ENCODE measurements around the gene BCL11B. TPM values are rescaled to one million over a fixed set of nuclear protein-coding genes. Genes with fewer than 3 reads are reported as not detected.

BCL11B gene
- total RNA-seq, 6 experiments from 2014 or later, result 0.06 to 0.14 (median 0.10) TPM; not detected in 2

DNA sequence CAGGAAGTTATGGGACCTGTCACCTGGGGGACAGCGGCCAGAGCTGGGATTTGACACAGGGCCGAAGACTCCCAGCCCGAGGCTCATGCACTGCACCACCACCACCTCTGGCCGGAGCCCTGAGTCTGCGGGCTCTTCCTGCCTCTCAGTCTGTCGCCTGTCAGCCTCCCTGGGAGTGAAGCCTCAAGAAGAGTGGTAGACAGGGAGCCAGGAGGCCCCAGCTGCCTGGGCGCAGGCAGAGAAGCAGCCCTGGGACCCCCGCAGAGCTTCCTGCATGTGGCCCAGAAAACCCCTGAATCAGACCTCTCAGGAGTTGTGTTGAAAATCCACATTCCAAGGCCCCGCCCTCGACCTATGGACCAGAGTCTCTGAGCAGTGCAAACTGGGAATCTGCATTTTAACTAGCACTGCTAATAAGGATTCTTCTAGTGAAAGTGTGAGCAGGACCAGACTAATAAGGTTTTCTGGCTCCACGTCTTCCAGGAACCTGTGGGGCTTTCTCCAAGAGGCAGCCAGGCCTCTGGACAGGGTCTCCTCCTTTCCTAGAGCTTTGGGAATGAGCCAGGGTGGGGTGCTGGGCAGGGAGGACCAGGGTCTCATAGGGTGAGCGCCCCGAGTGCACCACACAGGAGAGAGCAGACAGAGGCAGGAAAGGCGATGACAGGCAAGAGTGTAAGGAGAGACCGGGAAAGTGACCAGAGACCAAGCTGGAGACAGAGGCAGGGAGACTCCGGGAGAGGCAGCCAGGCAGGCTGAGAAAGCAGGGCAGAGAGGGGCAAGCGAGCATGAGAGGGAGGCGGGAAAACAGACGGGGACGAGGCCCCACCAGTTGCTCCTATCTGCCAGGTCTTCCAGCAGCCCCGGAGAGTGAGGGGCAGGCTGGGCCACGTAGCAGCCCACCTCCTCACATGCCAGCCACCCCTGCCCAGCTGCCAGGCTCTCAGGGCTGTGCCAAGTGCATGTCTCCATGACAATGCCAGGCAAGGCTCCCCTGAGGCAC, 112.4 kb downstream of the BCL11B start:
- no peaks in the 10 kb centered on the region for H3K4me1 Mint-ChIP-seq (ENCODE audit: low read depth)
- TF ChIP-seq, protein P1, sequence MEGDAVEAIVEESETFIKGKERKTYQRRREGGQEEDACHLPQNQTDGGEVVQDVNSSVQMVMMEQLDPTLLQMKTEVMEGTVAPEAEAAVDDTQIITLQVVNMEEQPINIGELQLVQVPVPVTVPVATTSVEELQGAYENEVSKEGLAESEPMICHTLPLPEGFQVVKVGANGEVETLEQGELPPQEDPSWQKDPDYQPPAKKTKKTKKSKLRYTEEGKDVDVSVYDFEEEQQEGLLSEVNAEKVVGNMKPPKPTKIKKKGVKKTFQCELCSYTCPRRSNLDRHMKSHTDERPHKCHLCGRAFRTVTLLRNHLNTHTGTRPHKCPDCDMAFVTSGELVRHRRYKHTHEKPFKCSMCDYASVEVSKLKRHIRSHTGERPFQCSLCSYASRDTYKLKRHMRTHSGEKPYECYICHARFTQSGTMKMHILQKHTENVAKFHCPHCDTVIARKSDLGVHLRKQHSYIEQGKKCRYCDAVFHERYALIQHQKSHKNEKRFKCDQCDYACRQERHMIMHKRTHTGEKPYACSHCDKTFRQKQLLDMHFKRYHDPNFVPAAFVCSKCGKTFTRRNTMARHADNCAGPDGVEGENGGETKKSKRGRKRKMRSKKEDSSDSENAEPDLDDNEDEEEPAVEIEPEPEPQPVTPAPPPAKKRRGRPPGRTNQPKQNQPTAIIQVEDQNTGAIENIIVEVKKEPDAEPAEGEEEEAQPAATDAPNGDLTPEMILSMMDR (IDR thresholded peaks at IDR 0.05), result no peak
- H3K4me3 Mint-ChIP-seq, result no peak overlapping the region
- H3K27me3 Mint-ChIP-seq (ENCODE audit: insufficient read depth), result peaks cover 3% of the 10 kb centered on the region; the same call in 1 of the 2 replicates
- H3K9me3 Mint-ChIP-seq, result peaks cover 12% of the 10 kb centered on the region
- H3K27ac Mint-ChIP-seq, result no peak overlapping the region
- DNase-seq, result no peak
- H3K36me3 Mint-ChIP-seq (ENCODE audit: low read depth), result no peaks in the 10 kb centered on the region

DNA sequence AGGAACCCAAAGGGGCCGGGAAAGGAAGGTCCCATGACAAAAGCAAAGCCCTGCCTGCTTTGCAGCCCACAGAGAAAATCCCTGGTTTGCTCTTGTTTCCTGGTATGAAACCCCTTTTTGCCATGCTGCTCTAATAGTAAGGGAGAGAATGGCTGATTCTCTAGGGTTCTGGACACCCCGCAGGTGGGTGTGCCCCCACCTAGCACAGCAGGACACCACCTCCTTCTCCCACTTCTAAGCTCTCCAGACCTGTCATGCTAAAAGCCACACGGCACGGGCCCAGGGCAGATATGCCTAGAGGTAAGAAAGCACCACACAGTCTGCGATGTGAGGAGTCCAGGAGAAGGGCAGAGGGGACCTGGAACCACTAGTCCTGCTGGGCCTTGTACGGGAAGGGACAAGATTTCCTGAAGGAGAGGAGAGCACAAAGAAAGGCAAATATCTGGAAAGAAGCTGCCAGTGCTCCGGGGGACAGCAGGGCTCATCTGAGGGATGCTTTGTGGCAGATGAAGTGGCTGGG, 113.3 kb downstream of the BCL11B start:
- no peak for DNase-seq
- Mint-ChIP-seq H3K36me3 (ENCODE audit: low read depth) (no peaks in the 10 kb centered on the region), H3K27me3 (ENCODE audit: insufficient read depth) (peaks cover 3% of the 10 kb centered on the region; the same call in 1 of the 2 replicates), H3K27ac (no peak overlapping the region), H3K4me1 (ENCODE audit: low read depth) (no peaks in the 10 kb centered on the region), H3K9me3 (peaks cover 16% of the 10 kb centered on the region), H3K4me3 (no peak overlapping the region)
- TF ChIP-seq, protein P1 (IDR thresholded peaks at IDR 0.05), result no peak

DNA sequence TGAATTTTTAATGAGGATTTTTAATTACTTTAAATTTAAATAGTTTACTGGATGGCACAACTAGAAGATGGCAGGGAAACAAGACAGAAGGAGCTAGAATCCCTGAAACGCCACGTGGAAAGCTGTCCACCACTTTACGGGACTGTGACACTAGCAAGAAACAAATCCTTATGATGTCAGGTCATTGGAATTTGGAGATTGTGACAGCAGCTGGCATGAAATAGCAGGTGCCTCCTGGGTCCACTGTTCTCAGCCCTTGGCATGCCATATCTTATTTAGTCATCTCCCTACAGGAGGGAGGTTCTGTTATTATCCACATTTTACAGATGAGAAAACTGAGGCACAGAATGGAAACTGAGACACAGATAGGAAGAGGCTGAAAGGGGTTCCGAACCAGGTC, 113.8 kb downstream of the BCL11B start:
- no peak overlapping the region for H3K27ac Mint-ChIP-seq
- no peaks in the 10 kb centered on the region for H3K4me1 Mint-ChIP-seq (ENCODE audit: low read depth)
- H3K4me3 Mint-ChIP-seq, result no peak overlapping the region
- peaks cover 11% of the 10 kb centered on the region for H3K9me3 Mint-ChIP-seq
- no peaks in the 10 kb centered on the region for H3K27me3 Mint-ChIP-seq (ENCODE audit: insufficient read depth)
- H3K36me3 Mint-ChIP-seq (ENCODE audit: low read depth), result no peaks in the 10 kb centered on the region
- TF ChIP-seq, protein P1 (IDR thresholded peaks at IDR 0.05), result no peak
- no peak for DNase-seq

DNA sequence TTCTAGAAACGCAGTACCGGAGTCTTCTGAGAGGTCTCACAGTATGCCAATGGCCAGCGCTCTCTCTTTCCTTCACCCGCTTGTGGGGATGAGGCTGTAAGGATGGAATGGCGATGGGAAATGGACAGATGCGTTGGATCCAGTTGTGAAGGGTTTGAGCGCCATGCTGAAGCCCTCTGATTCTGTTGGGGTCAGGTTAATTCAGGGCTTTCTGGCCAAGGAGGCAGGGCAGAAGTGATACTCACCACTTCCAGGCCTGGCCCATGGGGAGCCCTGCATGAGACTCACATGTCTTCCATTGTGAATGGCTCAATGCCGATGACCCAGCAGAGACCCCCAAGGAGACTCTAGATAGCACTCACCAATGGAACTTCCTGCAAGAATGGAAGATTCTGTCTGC, 114.3 kb downstream of the BCL11B start:
- H3K9me3 Mint-ChIP-seq, result peaks cover 11% of the 10 kb centered on the region
- DNase-seq, result no peak
- TF ChIP-seq, protein P1 (IDR thresholded peaks at IDR 0.05), result no peak
- H3K36me3 Mint-ChIP-seq (ENCODE audit: low read depth), result no peaks in the 10 kb centered on the region
- no peaks in the 10 kb centered on the region for H3K4me1 Mint-ChIP-seq (ENCODE audit: low read depth)
- no peaks in the 10 kb centered on the region for H3K27me3 Mint-ChIP-seq (ENCODE audit: insufficient read depth)
- no peak overlapping the region for H3K4me3 Mint-ChIP-seq
- no peak overlapping the region for H3K27ac Mint-ChIP-seq

DNA sequence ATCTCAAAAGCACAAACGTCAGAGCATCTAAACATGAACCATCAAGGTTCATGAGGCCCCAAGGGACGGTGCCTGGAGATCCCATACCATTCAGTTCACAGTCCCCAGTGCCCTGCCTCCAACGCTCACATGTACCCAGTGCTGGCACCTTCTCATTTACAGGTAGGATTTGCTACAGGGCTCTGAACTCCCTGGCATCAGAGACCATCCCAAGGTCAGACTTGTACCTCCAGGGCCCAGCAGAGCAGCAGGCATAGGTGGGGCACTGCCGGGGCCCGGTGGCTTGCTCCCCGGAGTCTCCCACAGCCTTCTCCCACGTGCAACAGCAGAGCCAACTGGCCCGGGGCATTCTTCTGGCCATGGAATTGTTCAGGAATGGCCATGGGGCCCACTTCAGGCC, 114.8 kb downstream of the BCL11B start:
- TF ChIP-seq, protein P1 (IDR thresholded peaks at IDR 0.05), result no peak
- Mint-ChIP-seq H3K27ac (no peak overlapping the region), H3K4me3 (no peak overlapping the region), H3K36me3 (ENCODE audit: low read depth) (no peaks in the 10 kb centered on the region), H3K27me3 (ENCODE audit: insufficient read depth) (no peaks in the 10 kb centered on the region), H3K4me1 (ENCODE audit: low read depth) (no peaks in the 10 kb centered on the region), H3K9me3 (peaks cover 11% of the 10 kb centered on the region)
- DNase-seq, result no peak

All from HFFc6 (cell line).